ENCODE results near the gene ETHE1. TPM values are rescaled to one million over a fixed set of nuclear protein-coding genes. Genes with fewer than 3 reads are reported as not detected.
A peak's percentile ranks its signal among the peaks of the same experiment; 100 is the strongest.

ETHE1 gene
- total RNA-seq, 1 donor from 2014 or later = 57.3 TPM

DNA sequence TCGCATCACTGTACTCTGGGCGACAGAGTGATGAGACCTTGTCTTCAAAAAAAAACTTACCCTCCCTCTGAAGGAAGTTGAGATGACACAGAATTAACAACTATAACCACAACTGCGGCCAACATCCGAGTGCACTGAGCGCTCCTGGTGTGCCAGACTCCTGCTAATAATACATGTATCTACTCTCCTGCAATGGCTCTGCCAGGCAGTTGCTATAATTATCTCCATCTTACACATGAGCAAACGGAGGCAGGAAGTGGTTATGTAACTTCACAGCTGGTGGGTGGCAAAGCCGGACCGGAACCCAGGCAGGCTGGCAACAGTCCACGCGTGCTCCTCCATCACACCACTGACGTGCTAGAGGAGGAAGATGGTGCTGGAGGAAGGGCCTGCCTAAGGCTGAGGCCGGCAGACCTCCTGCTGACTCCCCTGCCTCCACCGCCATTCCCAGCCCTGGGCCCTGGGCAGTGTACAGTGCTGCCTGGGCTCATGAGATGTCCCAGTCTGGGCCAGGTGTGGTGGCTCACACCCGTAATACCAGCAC is 35.8 kb upstream of the ETHE1 start:
- no peak overlapping the region for H3K4me3 Mint-ChIP-seq
- H3K27me3 Mint-ChIP-seq = no peaks in the 10 kb centered on the region
- H3K27ac Mint-ChIP-seq = no peak overlapping the region
- H3K36me3 Mint-ChIP-seq = peaks cover 12% of the 10 kb centered on the region
- no peak for DNase-seq (ENCODE audit: extremely low spot score, unreplicated experiment)
- H3K4me1 Mint-ChIP-seq (ENCODE audit: unreplicated experiment) = no peaks in the 10 kb centered on the region
- no peaks in the 10 kb centered on the region for H3K9me3 Mint-ChIP-seq
- TF ChIP-seq, protein P1, sequence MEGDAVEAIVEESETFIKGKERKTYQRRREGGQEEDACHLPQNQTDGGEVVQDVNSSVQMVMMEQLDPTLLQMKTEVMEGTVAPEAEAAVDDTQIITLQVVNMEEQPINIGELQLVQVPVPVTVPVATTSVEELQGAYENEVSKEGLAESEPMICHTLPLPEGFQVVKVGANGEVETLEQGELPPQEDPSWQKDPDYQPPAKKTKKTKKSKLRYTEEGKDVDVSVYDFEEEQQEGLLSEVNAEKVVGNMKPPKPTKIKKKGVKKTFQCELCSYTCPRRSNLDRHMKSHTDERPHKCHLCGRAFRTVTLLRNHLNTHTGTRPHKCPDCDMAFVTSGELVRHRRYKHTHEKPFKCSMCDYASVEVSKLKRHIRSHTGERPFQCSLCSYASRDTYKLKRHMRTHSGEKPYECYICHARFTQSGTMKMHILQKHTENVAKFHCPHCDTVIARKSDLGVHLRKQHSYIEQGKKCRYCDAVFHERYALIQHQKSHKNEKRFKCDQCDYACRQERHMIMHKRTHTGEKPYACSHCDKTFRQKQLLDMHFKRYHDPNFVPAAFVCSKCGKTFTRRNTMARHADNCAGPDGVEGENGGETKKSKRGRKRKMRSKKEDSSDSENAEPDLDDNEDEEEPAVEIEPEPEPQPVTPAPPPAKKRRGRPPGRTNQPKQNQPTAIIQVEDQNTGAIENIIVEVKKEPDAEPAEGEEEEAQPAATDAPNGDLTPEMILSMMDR (conservative IDR thresholded peaks at IDR 0.05) = no peak

DNA sequence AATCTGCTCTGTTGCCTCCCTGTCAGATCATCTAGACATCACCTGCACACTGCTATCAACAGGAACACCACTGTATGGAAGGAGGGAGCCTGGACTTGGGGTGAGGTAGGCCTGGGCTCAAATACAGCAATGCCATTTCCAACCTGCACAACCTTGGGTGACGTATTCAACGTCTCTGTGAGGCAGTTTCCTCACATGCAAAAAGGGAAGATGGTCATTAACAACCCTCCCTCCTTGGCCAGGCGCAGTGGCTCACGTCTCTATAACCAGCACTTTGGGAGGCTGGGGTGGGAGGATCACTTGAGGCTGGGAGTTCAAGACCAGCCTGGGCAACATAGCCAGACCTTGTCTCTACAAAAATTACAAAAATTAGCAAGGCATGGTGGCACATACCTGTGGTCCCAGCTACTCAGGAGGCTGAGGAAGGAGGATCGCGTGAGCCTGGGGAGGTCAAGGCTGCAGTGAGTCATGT is 35.3 kb upstream of the ETHE1 start:
- Mint-ChIP-seq H3K27me3 (no peaks in the 10 kb centered on the region), H3K27ac (no peak overlapping the region), H3K36me3 (peaks cover 12% of the 10 kb centered on the region), H3K9me3 (no peaks in the 10 kb centered on the region), H3K4me3 (no peak overlapping the region), H3K4me1 (ENCODE audit: unreplicated experiment) (no peaks in the 10 kb centered on the region)
- TF ChIP-seq, protein P1 (conservative IDR thresholded peaks at IDR 0.05) = no peak
- no peak for DNase-seq (ENCODE audit: extremely low spot score, unreplicated experiment)

DNA sequence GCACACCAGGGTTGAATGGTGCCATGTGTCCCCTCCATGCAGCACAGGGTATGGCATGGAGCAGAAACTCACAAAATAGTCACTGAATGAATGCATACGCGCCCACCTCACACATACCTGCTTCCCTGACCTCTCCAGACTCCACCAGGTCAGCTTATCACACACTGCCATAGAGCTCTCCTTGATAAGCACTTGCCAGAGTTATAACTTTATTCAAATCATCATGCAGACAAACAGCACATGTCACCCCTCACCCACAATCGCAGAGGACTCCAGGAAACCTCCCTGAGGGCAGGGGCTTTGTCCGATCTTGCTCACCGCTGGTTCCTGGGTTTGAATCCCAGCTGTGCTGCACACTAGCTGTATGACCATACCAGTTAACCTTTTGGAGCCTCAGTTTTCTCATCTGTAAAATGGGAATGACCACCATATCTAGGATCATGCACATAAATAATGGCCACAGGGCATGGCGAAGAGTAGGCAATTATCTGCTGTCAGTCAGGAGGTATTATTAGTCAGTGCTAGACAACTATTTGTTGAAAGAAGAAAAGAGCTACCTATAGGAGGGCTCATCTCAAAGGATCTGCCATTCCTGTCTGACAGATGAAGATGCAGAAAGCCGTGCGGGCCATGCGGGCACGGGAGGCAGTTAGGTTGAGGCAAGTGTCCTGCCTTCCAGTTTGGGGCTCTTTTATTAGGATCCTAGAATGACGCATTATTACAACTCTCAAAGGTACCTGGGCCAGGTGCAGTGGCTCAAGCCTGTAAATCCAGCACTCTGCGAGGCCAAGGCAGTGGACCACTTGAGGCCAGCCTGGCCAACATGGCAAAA is 34.4 kb upstream of the ETHE1 start:
- H3K27ac Mint-ChIP-seq = no peak overlapping the region
- no peaks in the 10 kb centered on the region for H3K27me3 Mint-ChIP-seq
- DNase-seq (ENCODE audit: extremely low spot score, unreplicated experiment) = no peak
- no peaks in the 10 kb centered on the region for H3K9me3 Mint-ChIP-seq
- no peaks in the 10 kb centered on the region for H3K4me1 Mint-ChIP-seq (ENCODE audit: unreplicated experiment)
- no peak overlapping the region for H3K4me3 Mint-ChIP-seq
- TF ChIP-seq, protein P1 (conservative IDR thresholded peaks at IDR 0.05) = no peak
- H3K36me3 Mint-ChIP-seq = peaks cover 8% of the 10 kb centered on the region

DNA sequence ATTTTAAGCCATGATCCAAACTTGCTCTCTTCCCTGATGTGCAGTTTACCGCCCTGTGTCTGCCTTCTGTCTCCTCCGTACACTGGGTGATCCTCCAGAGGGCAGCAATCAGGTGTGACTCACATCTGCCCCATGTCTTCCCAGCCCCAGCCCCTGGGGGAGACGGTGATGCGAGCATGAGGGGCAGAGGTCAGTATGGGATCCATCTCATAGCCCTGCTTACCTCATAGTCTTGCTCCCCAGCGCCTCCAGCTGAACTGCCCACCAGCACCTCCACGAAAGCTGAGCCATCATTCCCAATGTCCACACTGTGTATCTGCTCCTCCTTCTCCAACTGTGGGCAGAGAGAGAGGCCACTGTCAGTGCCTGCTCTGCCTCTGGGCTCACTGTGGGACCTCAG is 33.7 kb upstream of the ETHE1 start:
- no peaks in the 10 kb centered on the region for H3K9me3 Mint-ChIP-seq
- peaks cover 8% of the 10 kb centered on the region for H3K36me3 Mint-ChIP-seq
- H3K4me3 Mint-ChIP-seq = no peak overlapping the region
- TF ChIP-seq, protein P1 (conservative IDR thresholded peaks at IDR 0.05) = no peak
- no peak for DNase-seq (ENCODE audit: extremely low spot score, unreplicated experiment)
- H3K27me3 Mint-ChIP-seq = no peaks in the 10 kb centered on the region
- no peaks in the 10 kb centered on the region for H3K4me1 Mint-ChIP-seq (ENCODE audit: unreplicated experiment)
- no peak overlapping the region for H3K27ac Mint-ChIP-seq

DNA sequence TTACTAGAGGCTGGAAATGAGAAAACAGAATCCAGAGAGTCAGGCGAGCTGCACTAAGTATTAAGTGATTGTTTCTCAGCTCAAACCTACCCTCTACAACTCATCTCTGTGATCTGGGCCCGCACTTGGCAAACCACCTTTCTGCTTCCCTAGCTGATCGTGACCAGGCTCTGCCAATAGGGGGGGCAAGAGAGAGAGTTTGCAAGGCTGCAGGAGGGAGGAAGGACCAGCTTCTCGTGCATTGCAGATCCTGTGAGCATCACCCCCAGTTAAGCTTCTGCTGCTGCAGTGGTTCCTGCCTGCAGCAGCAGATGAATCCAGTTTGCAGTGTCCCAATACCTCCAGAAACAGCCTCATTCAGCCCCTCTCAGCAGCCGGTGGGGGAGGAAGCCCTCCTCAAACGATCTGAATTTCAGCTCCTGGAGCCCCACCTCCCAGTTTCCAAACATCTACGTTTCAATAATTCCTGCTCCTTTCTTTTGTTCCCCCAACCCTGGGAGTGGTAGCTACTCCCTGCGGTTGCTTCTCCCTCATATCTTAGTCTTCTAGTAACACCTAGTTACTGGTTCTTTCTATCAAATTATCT is 28.3 kb upstream of the ETHE1 start:
- peaks cover 9% of the 10 kb centered on the region for H3K36me3 Mint-ChIP-seq

More for the DNA sequence above, 28.3 kb upstream of the ETHE1 start:
- H3K4me1 Mint-ChIP-seq (ENCODE audit: unreplicated experiment) = no peaks in the 10 kb centered on the region
- DNase-seq (ENCODE audit: extremely low spot score, unreplicated experiment) = peak; percentile 83
- H3K27me3 Mint-ChIP-seq = no peaks in the 10 kb centered on the region
- no peak overlapping the region for H3K4me3 Mint-ChIP-seq
- H3K9me3 Mint-ChIP-seq = no peaks in the 10 kb centered on the region
- H3K27ac Mint-ChIP-seq = peak overlapping the region; percentile 42
- TF ChIP-seq, protein P1 (conservative IDR thresholded peaks at IDR 0.05) = peak; percentile 80
